Measurements from ENCODE around the gene RPS27. TPM values are rescaled to one million over a fixed set of nuclear protein-coding genes. Genes with fewer than 3 reads are reported as not detected.

Gene RPS27
- total RNA-seq, 2 experiments from 2014 or later: 2,833 to 5,738 TPM

DNA sequence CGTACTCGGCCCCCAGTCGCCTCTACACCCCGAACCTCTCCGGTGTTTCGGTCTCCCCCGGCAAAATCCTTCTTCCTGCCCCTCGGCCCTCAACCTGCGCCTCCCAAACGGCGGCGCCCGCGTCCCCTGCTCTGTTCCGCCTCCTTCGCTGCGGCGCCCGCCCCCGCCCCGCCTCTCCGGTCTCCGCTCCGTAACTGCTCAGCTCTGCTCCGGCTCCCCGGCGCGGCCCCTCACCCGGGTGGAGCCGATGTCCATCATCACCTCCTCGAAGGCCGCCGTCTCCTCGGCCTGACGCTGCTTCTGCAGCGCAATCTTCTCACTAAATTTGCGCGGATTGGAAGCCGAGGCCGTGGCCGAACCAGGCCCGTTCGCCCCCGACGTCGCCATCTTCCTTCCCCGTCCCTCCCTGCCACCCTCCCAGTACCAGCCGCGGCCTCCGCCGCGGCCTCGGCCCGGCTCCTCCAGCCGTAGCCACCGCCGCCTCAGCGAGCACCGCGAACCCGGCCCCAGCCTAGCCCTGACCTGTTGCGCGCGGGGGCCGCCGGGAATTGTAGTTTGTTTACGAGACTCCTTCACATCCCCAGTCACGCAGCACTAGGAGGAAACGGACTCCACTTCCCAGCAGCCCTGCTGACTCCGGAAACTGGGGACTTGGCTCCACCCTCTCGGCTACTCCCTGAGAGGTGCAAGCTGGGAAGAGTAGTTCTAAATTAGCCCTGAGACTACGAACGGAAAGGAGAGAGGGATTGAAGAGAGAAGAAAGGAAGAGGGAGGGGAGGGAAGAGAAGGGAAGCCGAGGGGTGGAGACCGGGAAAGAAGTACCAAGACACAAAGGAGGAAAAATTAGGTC lies 32.2 kb upstream of the RPS27 start, which contains the start of gene CRTC2:
CRTC2 (minus strand) TSS at position 502 of the 850 bp plus-strand sequence; CDS start at position 387, 115 bp downstream.
- intact Hi-C loops (cut with micrococcal nuclease; ENCODE audit: unreplicated experiment): loop anchor here (1.0 kb wide), 1 partner anchor 12 kb away; the partner anchor contains the start of gene DENND4B
- H3K4me3 ChIP-seq (ENCODE audit: low read depth, low read length, poor library complexity, severe bottlenecking): peak within 1 kb of the TSS; percentile 87
- H3K4me1 ChIP-seq (ENCODE audit: insufficient read depth, low read length, poor library complexity, severe bottlenecking): peaks cover 43% of the 10 kb centered on the region
- peak; percentile 98 for DNase-seq (ENCODE audit: low spot score)
- H3K79me2 ChIP-seq (ENCODE audit: insufficient read depth, low read depth, low read length): peaks cover 53% of the 10 kb centered on the region
- ChIA-PET CTCF (ENCODE audit: unreplicated experiment) (no interaction called here), POLR2A (interaction anchor here (0.8 to 2.5 kb wide), 2 partner anchors 8 to 9 kb away, joined by 3 to 16 read pairs; partner anchors contain the start of gene CREB3L4)
- H3K36me3 ChIP-seq (ENCODE audit: insufficient read depth, low read length): peaks cover 32% of the 10 kb centered on the region
- no TSS peak for BruUV-seq (replicated peaks)
- peak within 1 kb of the TSS; percentile 16; the same call in 1 of the 2 replicates for H2AFZ ChIP-seq (ENCODE audit: low read length)
- peak within 1 kb of the TSS; percentile 74 for H3K27ac ChIP-seq (ENCODE audit: low read depth, low read length, poor library complexity, severe bottlenecking)
- H3K9me2 ChIP-seq (ENCODE audit: insufficient read depth, low read length): no peaks in the 10 kb centered on the region
- H4K20me1 ChIP-seq (ENCODE audit: insufficient read depth, low read length): peaks cover 18% of the 10 kb centered on the region
- H3K9me3 ChIP-seq (ENCODE audit: low read length): no peaks in the 10 kb centered on the region
- H3K4me2 ChIP-seq (ENCODE audit: low read length): peak within 1 kb of the TSS; percentile 97
- TF ChIP-seq CTCF (conservative IDR thresholded peaks at IDR 0.05; ENCODE audit: low read length) (peak; percentile 37; the same call in 1 of the 2 replicates), EZH2phosphoT487 (IDR thresholded peaks at IDR 0.05; ENCODE audit: borderline replicate concordance, low read depth, low read length) (no peak)

DNA sequence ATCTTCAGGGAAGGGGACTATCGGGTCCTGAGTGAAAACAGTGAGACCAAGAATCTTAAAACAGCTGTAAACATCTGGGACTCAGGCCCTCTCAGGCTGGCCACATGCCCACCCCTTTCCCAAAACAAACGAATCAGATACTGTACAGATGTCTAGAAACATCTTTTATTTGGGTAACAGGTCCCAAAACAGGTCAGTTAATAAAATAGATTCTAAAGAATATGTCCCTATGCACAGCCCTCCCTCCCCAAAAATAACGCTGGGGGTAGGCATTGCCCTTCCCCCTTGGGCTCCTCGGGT lies 31.7 kb upstream of the RPS27 start:
- no peaks in the 10 kb centered on the region for H3K9me2 ChIP-seq (ENCODE audit: insufficient read depth, low read length)
- TF ChIP-seq CTCF (conservative IDR thresholded peaks at IDR 0.05; ENCODE audit: low read length): no peak
- no peak for TF ChIP-seq EZH2phosphoT487 (IDR thresholded peaks at IDR 0.05; ENCODE audit: borderline replicate concordance, low read depth, low read length)
- intact Hi-C loops (cut with micrococcal nuclease; ENCODE audit: unreplicated experiment): loop anchor here (1.0 kb wide), 1 partner anchor 13 kb away; the partner anchor contains the start of gene DENND4B
- CTCF ChIA-PET (ENCODE audit: unreplicated experiment): no interaction called here
- H3K9me3 ChIP-seq (ENCODE audit: low read length): no peaks in the 10 kb centered on the region
- H3K27ac ChIP-seq (ENCODE audit: low read depth, low read length, poor library complexity, severe bottlenecking): peak overlapping the region; percentile 14
- peaks cover 15% of the 10 kb centered on the region for H4K20me1 ChIP-seq (ENCODE audit: insufficient read depth, low read length)
- no peak for DNase-seq (ENCODE audit: low spot score)
- peak overlapping the region; percentile 60 for H3K4me2 ChIP-seq (ENCODE audit: low read length)
- peaks cover 44% of the 10 kb centered on the region for H3K4me1 ChIP-seq (ENCODE audit: insufficient read depth, low read length, poor library complexity, severe bottlenecking)
- POLR2A ChIA-PET: interaction anchor here (0.8 kb wide), 1 partner anchor 10 kb away, joined by 3 read pairs; no protein-coding TSS in a partner anchor
- H3K36me3 ChIP-seq (ENCODE audit: insufficient read depth, low read length): peaks cover 26% of the 10 kb centered on the region
- no TSS peak for BruUV-seq (replicated peaks)
- H3K4me3 ChIP-seq (ENCODE audit: low read depth, low read length, poor library complexity, severe bottlenecking): peak overlapping the region; percentile 87
- no peak overlapping the region for H2AFZ ChIP-seq (ENCODE audit: low read length)
- peaks cover 52% of the 10 kb centered on the region for H3K79me2 ChIP-seq (ENCODE audit: insufficient read depth, low read depth, low read length)

All from OCI-LY7 (cell line).